GM18870 (cell line): ENCODE measurements around the gene SEPTIN6.
"Not testable (repeated sequence)": the region's sequence is repeated elsewhere in the genome, so short reads cannot be mapped to it uniquely, and the experiment has no call there.

Experiments
- ATAC-seq: cut with Tn5 transposase; IDR thresholded peaks from one replicate; pipeline ENCODE4 v1.9.1; 2021; ENCODE audit warnings: moderate library complexity; ENCODE audit not compliant: unreplicated experiment

SEPTIN6 gene

GRCh38 chrX:119692191-119693039, 553 bp downstream of the SEPTIN6 start:
- ATAC-seq = no peak

- ATAC-seq = no peak
Observed at GRCh38 chrX:119690921-119691716, 1.8 kb downstream of the SEPTIN6 start.

GRCh38 chrX:119688911-119689321, 4.1 kb downstream of the SEPTIN6 start:
- ATAC-seq = no peak

GRCh38 chrX:119687661-119688413, 5.1 kb downstream of the SEPTIN6 start:
- ATAC-seq = no peak

GRCh38 chrX:119686087-119686691, 6.8 kb downstream of the SEPTIN6 start:
- ATAC-seq = peak; percentile 28

GRCh38 chrX:119685225-119686066, 7.5 kb downstream of the SEPTIN6 start:
- ATAC-seq = peak; percentile 49

- ATAC-seq = no peak
Observed at GRCh38 chrX:119684916-119685224, 8.1 kb downstream of the SEPTIN6 start.

GRCh38 chrX:119684312-119684711, 8.7 kb downstream of the SEPTIN6 start:
- ATAC-seq = not testable (repeated sequence)

GRCh38 chrX:119682019-119682989, 10.7 kb downstream of the SEPTIN6 start:
- peak; percentile 28 for ATAC-seq

GRCh38 chrX:119677654-119677981, 15.3 kb downstream of the SEPTIN6 start:
- ATAC-seq = no peak

GRCh38 chrX:119676949-119677653, 15.9 kb downstream of the SEPTIN6 start:
- ATAC-seq = no peak

GRCh38 chrX:119673336-119673735, 19.6 kb downstream of the SEPTIN6 start:
- no peak for ATAC-seq

GRCh38 chrX:119672426-119672825, 20.5 kb downstream of the SEPTIN6 start:
- no peak for ATAC-seq

- no peak for ATAC-seq
Observed at GRCh38 chrX:119669424-119670037, 23.4 kb downstream of the SEPTIN6 start.

GRCh38 chrX:119667111-119667878, 25.7 kb downstream of the SEPTIN6 start:
- ATAC-seq = no peak

- not testable (repeated sequence) for ATAC-seq
Observed at GRCh38 chrX:119664877-119665276, 28.1 kb downstream of the SEPTIN6 start.

GRCh38 chrX:119661486-119661885, 31.5 kb downstream of the SEPTIN6 start:
- no peak for ATAC-seq
